Endothelial cell (in vitro differentiated cells): Measurements from ENCODE around the gene LRIT2. TPM values are rescaled to one million over a fixed set of nuclear protein-coding genes. Genes with fewer than 3 reads are reported as not detected.
A peak's percentile ranks its signal among the peaks of the same experiment; 100 is the strongest.

ENCODE experiments used
- DNase-seq: peaks from one replicate; pipeline ENCODE4 v3.0.0; 2021; ENCODE audit warnings: low spot score
- H3K27ac Mint-ChIP-seq: one replicate; pipeline ENCODE4 v1.8.0; 2021; ENCODE audit warnings: mixed read lengths, inconsistent platforms; ENCODE audit not compliant: unreplicated experiment
- H3K27me3 Mint-ChIP-seq: one replicate; pipeline ENCODE4 v1.8.0; 2021; ENCODE audit warnings: mild to moderate bottlenecking, moderate library complexity, mixed read lengths, inconsistent platforms; ENCODE audit not compliant: unreplicated experiment
- H3K36me3 Mint-ChIP-seq: one replicate; pipeline ENCODE4 v1.8.0; 2021; ENCODE audit warnings: mild to moderate bottlenecking, low read depth, mixed read lengths, inconsistent platforms; ENCODE audit not compliant: unreplicated experiment
- H3K4me1 Mint-ChIP-seq: one replicate; pipeline ENCODE4 v1.8.0; 2021; ENCODE audit warnings: mild to moderate bottlenecking, mixed read lengths, inconsistent platforms; ENCODE audit not compliant: unreplicated experiment
- H3K4me3 Mint-ChIP-seq: one replicate; pipeline ENCODE4 v1.8.0; 2021; ENCODE audit warnings: mild to moderate bottlenecking, mixed read lengths, inconsistent platforms; ENCODE audit not compliant: unreplicated experiment
- H3K9me3 Mint-ChIP-seq: one replicate; pipeline ENCODE4 v1.8.0; 2021; ENCODE audit warnings: mixed read lengths, inconsistent platforms; ENCODE audit not compliant: unreplicated experiment
- total RNA-seq: library from RNA; stranded (reverse); fragmentation: NEBNext Ultra II Directional; extraction: Animal tissue kit (Norgen Biotek cat#: 25700); gene quantifications from one replicate; pipeline ENCODE4 v1.2.1, GENCODE V29; 2021; ENCODE audit not compliant: unreplicated experiment
- TF ChIP-seq, protein P1 (sequence below): fragments of 200-600 bp; sonication (generic); IDR thresholded peaks from one replicate; pipeline ENCODE4 v1.5.0; 2021; ENCODE audit warnings: antibody characterized with exemption; ENCODE audit not compliant: unreplicated experiment

LRIT2 gene
- total RNA-seq, 1 donor from 2014 or later: not detected

- Mint-ChIP-seq H3K9me3 (no peaks in the 10 kb centered on the region), H3K4me3 (no peak overlapping the region)
These were observed 28.4 kb downstream of the LRIT2 start for GRCh38 chr10:84196941-84197340.

DNA sequence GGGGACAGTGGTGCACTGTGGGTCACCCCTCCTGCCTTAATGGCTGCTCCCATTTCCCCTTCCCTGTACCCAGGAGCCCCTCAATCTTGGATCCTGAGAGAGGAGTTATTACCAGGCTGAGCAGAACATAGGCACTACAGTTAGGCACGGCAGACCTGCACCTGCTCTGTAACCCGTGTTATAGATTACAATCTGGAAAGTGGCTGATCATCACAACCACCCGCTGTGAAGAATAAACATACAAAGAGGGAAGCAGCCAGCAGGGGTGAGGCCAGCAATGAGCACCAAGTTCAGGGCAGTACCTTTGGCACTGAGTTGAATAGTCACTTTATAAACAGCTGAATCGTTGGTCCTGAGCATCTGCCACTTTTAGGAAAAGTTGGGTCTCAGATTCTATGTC is 29.3 kb downstream of the LRIT2 start:
- Mint-ChIP-seq H3K4me1 (no peaks in the 10 kb centered on the region), H3K36me3 (no peaks in the 10 kb centered on the region), H3K27ac (no peak overlapping the region), H3K27me3 (peaks cover 21% of the 10 kb centered on the region), H3K4me3 (no peak overlapping the region), H3K9me3 (no peaks in the 10 kb centered on the region)
- TF ChIP-seq, protein P1, sequence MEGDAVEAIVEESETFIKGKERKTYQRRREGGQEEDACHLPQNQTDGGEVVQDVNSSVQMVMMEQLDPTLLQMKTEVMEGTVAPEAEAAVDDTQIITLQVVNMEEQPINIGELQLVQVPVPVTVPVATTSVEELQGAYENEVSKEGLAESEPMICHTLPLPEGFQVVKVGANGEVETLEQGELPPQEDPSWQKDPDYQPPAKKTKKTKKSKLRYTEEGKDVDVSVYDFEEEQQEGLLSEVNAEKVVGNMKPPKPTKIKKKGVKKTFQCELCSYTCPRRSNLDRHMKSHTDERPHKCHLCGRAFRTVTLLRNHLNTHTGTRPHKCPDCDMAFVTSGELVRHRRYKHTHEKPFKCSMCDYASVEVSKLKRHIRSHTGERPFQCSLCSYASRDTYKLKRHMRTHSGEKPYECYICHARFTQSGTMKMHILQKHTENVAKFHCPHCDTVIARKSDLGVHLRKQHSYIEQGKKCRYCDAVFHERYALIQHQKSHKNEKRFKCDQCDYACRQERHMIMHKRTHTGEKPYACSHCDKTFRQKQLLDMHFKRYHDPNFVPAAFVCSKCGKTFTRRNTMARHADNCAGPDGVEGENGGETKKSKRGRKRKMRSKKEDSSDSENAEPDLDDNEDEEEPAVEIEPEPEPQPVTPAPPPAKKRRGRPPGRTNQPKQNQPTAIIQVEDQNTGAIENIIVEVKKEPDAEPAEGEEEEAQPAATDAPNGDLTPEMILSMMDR: no peak
- no peak for DNase-seq

More at GRCh38 chr10:84196941-84197340, 28.4 kb downstream of the LRIT2 start:
- Mint-ChIP-seq H3K36me3 (no peaks in the 10 kb centered on the region), H3K27me3 (peaks cover 21% of the 10 kb centered on the region), H3K27ac (no peak overlapping the region), H3K4me1 (no peaks in the 10 kb centered on the region)
- no peak for DNase-seq
- TF ChIP-seq, protein P1: no peak

DNA sequence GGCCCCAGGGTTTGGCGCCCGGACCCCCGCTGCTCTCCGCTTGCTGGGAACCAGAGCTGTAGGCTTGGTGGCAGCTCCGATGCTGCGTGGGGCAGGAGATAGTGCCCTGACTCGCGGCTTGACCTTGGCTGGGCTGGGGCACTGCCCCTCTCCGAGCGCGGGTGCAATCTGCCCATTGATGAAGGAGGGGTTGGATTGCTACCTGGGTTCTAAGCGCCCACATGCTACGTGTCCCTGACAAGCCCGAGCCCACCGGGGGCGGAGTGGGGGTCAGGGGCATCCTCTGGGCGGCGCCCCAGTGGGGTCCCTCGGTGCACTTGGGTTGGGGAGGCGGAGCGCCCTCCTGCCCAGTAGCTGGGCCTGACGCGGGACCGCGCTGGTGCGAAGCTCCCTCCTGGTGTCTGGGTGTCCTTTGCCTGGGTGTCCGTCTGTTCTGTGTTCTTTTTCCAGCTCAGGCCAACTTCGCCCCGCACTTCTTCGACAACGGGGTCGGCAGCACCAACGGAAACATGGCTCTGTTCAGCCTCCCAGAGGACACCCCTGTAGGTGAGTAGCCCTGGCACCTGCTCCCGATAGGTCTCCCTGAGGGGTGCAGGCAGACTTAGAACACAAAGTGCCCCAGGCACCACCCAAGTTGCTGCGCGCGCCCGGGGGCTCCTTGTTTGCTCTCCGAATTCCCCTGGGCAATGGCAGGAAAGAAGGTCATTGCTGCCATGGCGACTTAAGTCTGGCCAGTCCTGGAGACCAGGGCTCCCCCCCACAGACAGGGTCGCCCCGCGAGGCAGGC is 30.1 kb downstream of the LRIT2 start:
- no peak for DNase-seq
- Mint-ChIP-seq H3K9me3 (no peaks in the 10 kb centered on the region), H3K36me3 (no peaks in the 10 kb centered on the region), H3K27ac (no peak overlapping the region), H3K27me3 (peaks cover 19% of the 10 kb centered on the region), H3K4me3 (no peak overlapping the region), H3K4me1 (no peaks in the 10 kb centered on the region)
- TF ChIP-seq, protein P1: no peak

- peaks cover 19% of the 10 kb centered on the region for H3K27me3 Mint-ChIP-seq
- no peak within 1 kb of the TSS for H3K4me3 Mint-ChIP-seq
- peak; percentile 38 for DNase-seq
- TF ChIP-seq, protein P1: no peak
- H3K36me3 Mint-ChIP-seq: no peaks in the 10 kb centered on the region
- H3K27ac Mint-ChIP-seq: no peak within 1 kb of the TSS
- no peaks in the 10 kb centered on the region for H3K9me3 Mint-ChIP-seq
- no peaks in the 10 kb centered on the region for H3K4me1 Mint-ChIP-seq
These were observed 30.8 kb downstream of the LRIT2 start, which contains the start of gene CDHR1 for GRCh38 chr10:84194424-84195043. Gene CDHR1 (plus strand): TSS chr10:84194537. CDS start chr10:84194761, 224 bp downstream.
